ENCODE measurements around the gene PHACTR1.

PHACTR1 gene

DNA sequence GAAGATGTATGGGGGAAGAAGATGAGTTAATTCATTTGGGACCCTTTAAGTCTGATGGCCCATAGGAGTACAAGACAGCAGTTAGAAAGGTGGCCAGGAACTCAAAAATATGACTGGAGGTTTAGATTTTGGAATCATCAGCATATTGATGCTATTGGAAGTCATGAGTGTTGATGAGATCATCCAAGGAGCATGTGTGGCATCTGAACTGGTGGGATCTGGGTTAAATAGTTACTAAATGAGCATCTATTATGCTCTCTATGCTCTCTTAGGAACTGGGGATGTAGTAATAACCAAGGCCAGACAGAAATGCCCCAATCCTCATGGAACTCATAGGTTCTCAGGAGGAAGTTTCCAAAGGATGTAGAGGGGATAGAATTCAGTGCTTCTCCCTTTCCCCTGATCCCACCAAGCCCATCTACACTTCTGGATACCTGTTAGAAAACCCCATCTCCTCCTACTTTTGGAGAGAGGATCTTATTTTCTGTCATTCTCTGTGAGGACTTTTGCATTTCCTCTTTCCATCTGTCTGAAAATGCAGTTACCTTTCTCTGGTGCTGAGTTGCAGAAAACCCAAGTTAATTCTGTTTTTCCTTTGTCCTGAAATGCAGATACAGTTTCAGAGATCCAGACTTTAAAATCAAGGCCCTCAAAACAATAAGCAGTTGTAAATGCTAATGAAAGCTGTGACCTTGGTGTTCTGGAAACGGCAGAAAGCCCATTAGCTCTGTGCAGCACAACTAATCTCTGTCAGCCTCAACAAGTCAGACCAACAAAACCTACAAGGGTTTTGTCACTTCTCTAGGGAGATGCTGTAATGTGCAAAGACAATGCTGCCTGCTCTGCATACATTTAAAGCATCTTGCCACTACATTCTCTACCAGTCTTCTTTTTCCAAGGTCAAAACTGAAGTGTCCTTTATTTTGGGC lies 546.0 kb downstream of the PHACTR1 start:
- Histone ChIP-seq H3K27ac (ENCODE audit: low read depth, low read length) (no peak overlapping the region), H3K4me3 (ENCODE audit: low read depth in 1 of 2, low read length in 2 of 2) (no peak overlapping the region), H3K9me3 (ENCODE audit: low read length) (no peaks in the 10 kb centered on the region), H3K4me1 (ENCODE audit: insufficient read depth, low read length) (no peaks in the 10 kb centered on the region), H3K9ac (ENCODE audit: low read length) (no peak overlapping the region), H3K27me3 (ENCODE audit: control insufficient read depth in 1 of 2, insufficient read depth in 2 of 2, low read length in 2 of 2) (no peaks in the 10 kb centered on the region), H3K36me3 (ENCODE audit: insufficient read depth, low read length) (no peaks in the 10 kb centered on the region)

- Histone ChIP-seq H3K9me3 (ENCODE audit: low read length) (no peaks in the 10 kb centered on the region), H3K9ac (ENCODE audit: low read length) (no peak overlapping the region), H3K36me3 (ENCODE audit: insufficient read depth, low read length) (no peaks in the 10 kb centered on the region), H3K27ac (ENCODE audit: low read depth, low read length) (no peak overlapping the region), H3K27me3 (ENCODE audit: control insufficient read depth in 1 of 2, insufficient read depth in 2 of 2, low read length in 2 of 2) (no peaks in the 10 kb centered on the region), H3K4me3 (ENCODE audit: low read depth in 1 of 2, low read length in 2 of 2) (no peak overlapping the region), H3K4me1 (ENCODE audit: insufficient read depth, low read length) (no peaks in the 10 kb centered on the region)
These were observed 547.1 kb downstream of the PHACTR1 start for GRCh38 chr6:13263669-13264068.

GRCh38 chr6:13267142-13267651 lies 550.6 kb downstream of the PHACTR1 start:
- Histone ChIP-seq H3K27ac (ENCODE audit: low read depth, low read length) (no peak overlapping the region), H3K9me3 (ENCODE audit: low read length) (no peaks in the 10 kb centered on the region), H3K4me1 (ENCODE audit: insufficient read depth, low read length) (no peaks in the 10 kb centered on the region), H3K36me3 (ENCODE audit: insufficient read depth, low read length) (no peaks in the 10 kb centered on the region), H3K9ac (ENCODE audit: low read length) (no peak overlapping the region), H3K4me3 (ENCODE audit: low read depth in 1 of 2, low read length in 2 of 2) (no peak overlapping the region), H3K27me3 (ENCODE audit: control insufficient read depth in 1 of 2, insufficient read depth in 2 of 2, low read length in 2 of 2) (no peaks in the 10 kb centered on the region)

- H3K36me3 ChIP-seq (ENCODE audit: insufficient read depth, low read length), result no peaks in the 10 kb centered on the region
- no peak overlapping the region for H3K4me3 ChIP-seq (ENCODE audit: low read depth in 1 of 2, low read length in 2 of 2)
- H3K27ac ChIP-seq (ENCODE audit: low read depth, low read length), result no peak overlapping the region
These were observed 552.4 kb downstream of the PHACTR1 start for GRCh38 chr6:13268913-13269518.

GRCh38 chr6:13272131-13273046 lies 555.8 kb downstream of the PHACTR1 start:
- Histone ChIP-seq H3K27ac (ENCODE audit: low read depth, low read length) (no peak overlapping the region), H3K36me3 (ENCODE audit: insufficient read depth, low read length) (no peaks in the 10 kb centered on the region), H3K9ac (ENCODE audit: low read length) (no peak overlapping the region), H3K9me3 (ENCODE audit: low read length) (no peaks in the 10 kb centered on the region), H3K4me3 (ENCODE audit: low read depth in 1 of 2, low read length in 2 of 2) (no peak overlapping the region), H3K27me3 (ENCODE audit: control insufficient read depth in 1 of 2, insufficient read depth in 2 of 2, low read length in 2 of 2) (no peaks in the 10 kb centered on the region), H3K4me1 (ENCODE audit: insufficient read depth, low read length) (no peaks in the 10 kb centered on the region)

More at GRCh38 chr6:13268913-13269518, 552.4 kb downstream of the PHACTR1 start:
- H3K9ac ChIP-seq (ENCODE audit: low read length), result no peak overlapping the region
- H3K4me1 ChIP-seq (ENCODE audit: insufficient read depth, low read length), result no peaks in the 10 kb centered on the region
- no peaks in the 10 kb centered on the region for H3K27me3 ChIP-seq (ENCODE audit: control insufficient read depth in 1 of 2, insufficient read depth in 2 of 2, low read length in 2 of 2)
- H3K9me3 ChIP-seq (ENCODE audit: low read length), result no peaks in the 10 kb centered on the region

DNA sequence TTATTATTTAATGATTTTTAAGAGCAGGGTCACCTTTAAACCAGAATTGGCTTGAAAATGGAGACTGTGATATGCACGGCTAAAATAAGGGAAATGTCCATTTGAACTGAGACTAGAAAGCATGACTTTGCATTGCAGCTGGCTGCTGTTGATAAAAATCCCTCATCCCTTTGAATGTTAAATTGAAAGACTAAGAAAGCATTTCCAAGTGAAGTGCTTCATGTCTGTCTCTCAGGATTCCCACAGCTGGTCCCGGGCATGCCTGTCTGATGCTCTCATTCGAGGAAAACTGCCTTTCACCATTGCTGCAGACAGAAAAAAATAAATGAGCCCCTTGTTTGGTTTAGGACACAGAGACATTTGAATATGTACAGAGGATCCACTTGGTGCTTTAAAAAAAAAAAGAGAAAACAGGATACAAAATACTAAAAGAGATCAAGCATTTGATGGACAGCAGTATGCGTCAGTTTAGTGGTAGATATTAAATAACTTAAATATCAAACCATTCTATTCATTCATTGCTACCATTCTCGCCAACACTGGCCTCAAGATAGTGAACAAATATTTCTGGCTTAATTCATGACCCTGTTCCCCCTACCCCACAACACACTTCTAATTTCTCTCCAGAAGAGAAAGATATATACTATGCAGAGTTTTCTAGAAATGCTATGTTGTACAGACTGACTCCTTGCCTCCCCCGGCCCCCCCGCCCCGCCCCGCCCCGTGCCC lies 556.8 kb downstream of the PHACTR1 start:
- Histone ChIP-seq H3K27ac (ENCODE audit: low read depth, low read length) (no peak overlapping the region), H3K4me1 (ENCODE audit: insufficient read depth, low read length) (no peaks in the 10 kb centered on the region), H3K27me3 (ENCODE audit: control insufficient read depth in 1 of 2, insufficient read depth in 2 of 2, low read length in 2 of 2) (no peaks in the 10 kb centered on the region), H3K4me3 (ENCODE audit: low read depth in 1 of 2, low read length in 2 of 2) (no peak overlapping the region), H3K9ac (ENCODE audit: low read length) (no peak overlapping the region), H3K36me3 (ENCODE audit: insufficient read depth, low read length) (no peaks in the 10 kb centered on the region), H3K9me3 (ENCODE audit: low read length) (no peaks in the 10 kb centered on the region)

DNA sequence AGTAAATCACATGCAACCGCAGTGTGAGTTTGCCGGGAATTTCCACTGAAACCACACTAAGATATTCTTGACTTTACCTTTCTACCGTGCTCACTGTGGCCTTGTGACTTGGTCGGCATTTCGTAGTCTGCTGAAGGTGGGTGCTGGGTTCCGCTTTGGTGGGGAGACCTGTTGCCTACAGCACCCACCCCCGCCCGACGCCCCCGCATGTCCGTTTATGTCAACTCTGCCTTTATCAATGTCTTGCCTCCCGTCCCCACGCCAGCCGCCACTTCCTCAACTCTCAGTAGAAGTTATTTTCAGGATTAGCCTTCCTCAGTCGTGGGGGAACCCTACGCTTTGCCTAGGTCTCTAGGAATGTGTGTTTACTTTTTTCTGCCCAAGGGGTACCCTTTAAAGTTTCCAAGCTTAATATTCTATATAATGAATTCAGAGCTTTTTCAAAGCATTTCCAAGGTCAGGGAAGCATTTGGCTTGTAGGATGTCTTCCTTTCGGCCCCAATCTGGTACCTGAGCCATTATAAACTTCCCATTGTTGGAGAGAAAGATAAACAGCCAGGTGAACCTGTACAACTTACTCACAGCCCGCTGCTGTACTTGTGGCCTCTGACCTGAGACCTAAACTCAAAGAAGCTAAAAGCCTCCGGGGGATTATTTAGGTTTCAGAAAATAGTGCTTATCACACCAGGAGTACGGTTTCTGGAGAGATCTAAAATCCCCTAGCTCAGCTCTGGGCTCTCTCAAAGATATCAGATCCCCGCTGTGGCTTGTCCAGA lies 557.6 kb downstream of the PHACTR1 start:
- Histone ChIP-seq H3K27ac (ENCODE audit: low read depth, low read length) (no peak overlapping the region), H3K9ac (ENCODE audit: low read length) (no peak overlapping the region), H3K4me1 (ENCODE audit: insufficient read depth, low read length) (no peaks in the 10 kb centered on the region), H3K36me3 (ENCODE audit: insufficient read depth, low read length) (no peaks in the 10 kb centered on the region), H3K9me3 (ENCODE audit: low read length) (no peaks in the 10 kb centered on the region), H3K4me3 (ENCODE audit: low read depth in 1 of 2, low read length in 2 of 2) (no peak overlapping the region), H3K27me3 (ENCODE audit: control insufficient read depth in 1 of 2, insufficient read depth in 2 of 2, low read length in 2 of 2) (no peaks in the 10 kb centered on the region)

GRCh38 chr6:13274707-13275434 lies 558.3 kb downstream of the PHACTR1 start:
- no peak overlapping the region for H3K27ac ChIP-seq (ENCODE audit: low read depth, low read length)
- H3K9ac ChIP-seq (ENCODE audit: low read length), result no peak overlapping the region
- no peaks in the 10 kb centered on the region for H3K4me1 ChIP-seq (ENCODE audit: insufficient read depth, low read length)
- no peaks in the 10 kb centered on the region for H3K36me3 ChIP-seq (ENCODE audit: insufficient read depth, low read length)
- no peak overlapping the region for H3K4me3 ChIP-seq (ENCODE audit: low read depth in 1 of 2, low read length in 2 of 2)
- H3K27me3 ChIP-seq (ENCODE audit: control insufficient read depth in 1 of 2, insufficient read depth in 2 of 2, low read length in 2 of 2), result no peaks in the 10 kb centered on the region
- H3K9me3 ChIP-seq (ENCODE audit: low read length), result no peaks in the 10 kb centered on the region

DNA sequence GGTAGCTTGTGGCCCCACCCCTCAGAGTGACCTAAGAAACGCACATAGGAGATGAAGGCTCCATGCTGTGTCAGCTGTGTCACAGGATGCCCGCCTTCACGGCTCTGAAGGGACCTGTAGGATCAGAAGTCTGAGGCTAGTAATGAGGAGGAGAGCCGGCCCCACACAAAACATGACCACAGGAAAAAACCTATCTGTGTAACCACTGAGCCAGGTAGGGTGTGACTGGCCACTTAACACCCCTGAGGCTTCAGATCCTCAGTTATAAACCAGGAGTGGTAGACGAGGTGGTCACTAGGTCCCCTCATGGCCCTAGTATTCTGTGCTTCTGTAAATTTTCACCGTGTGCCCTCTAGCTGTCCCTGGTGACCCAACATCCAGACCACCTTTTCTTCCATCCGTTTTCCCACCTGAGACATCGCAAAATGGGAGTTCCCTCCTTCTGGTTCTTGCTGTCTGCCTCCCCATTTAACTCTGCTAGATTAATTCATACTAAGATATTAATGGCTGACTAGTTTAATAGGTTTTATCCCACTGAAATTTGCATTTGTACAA lies 558.9 kb downstream of the PHACTR1 start:
- Histone ChIP-seq H3K36me3 (ENCODE audit: insufficient read depth, low read length) (no peaks in the 10 kb centered on the region), H3K9ac (ENCODE audit: low read length) (no peak overlapping the region), H3K27ac (ENCODE audit: low read depth, low read length) (no peak overlapping the region), H3K27me3 (ENCODE audit: control insufficient read depth in 1 of 2, insufficient read depth in 2 of 2, low read length in 2 of 2) (no peaks in the 10 kb centered on the region), H3K4me1 (ENCODE audit: insufficient read depth, low read length) (no peaks in the 10 kb centered on the region), H3K9me3 (ENCODE audit: low read length) (no peaks in the 10 kb centered on the region), H3K4me3 (ENCODE audit: low read depth in 1 of 2, low read length in 2 of 2) (no peak overlapping the region)

All from muscle layer of colon (tissue), 2 donors.